NCI-H2171 (cell line): ENCODE results near the gene SHANK1.
"Not testable (repeated sequence)": the region's sequence is repeated elsewhere in the genome, so short reads cannot be mapped to it uniquely, and the experiment has no call there.

Experiments used
- DNase-seq: peaks from one replicate; lab custom pipeline; 2025; lab: John Stamatoyannopoulos, UW

Gene SHANK1

GRCh38 chr19:50633973-50634372 is 85.6 kb downstream of the SHANK1 start:
- no peak for DNase-seq

GRCh38 chr19:50633359-50633758 is 86.2 kb downstream of the SHANK1 start:
- no peak for DNase-seq

GRCh38 chr19:50632151-50632835 is 87.3 kb downstream of the SHANK1 start:
- DNase-seq, result no peak

GRCh38 chr19:50629801-50630200 is 89.8 kb downstream of the SHANK1 start:
- no peak for DNase-seq

DNA sequence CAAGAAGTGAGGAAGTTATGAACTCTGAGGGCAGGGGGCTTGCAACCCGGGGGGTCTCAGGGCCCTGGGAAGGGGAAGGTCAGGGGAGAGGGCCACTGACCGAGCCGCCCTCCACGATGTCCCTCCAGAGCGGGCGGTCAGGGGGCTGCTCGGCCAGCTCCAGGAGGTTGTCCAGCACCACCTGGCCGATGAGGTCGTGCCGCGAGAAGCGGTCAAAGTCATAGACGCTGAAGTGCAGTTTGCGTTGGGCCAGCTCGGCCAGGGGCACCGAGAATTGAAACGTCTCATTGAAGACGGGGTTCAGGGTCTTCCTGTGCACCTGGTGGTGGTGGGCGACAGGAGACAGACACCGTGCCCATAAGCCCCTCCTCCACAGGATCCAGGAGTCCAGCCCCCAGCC is 90.4 kb downstream of the SHANK1 start:
- no peak for DNase-seq

- DNase-seq, result no peak
Observed at GRCh38 chr19:50628551-50628950, 91.1 kb downstream of the SHANK1 start.

- no peak for DNase-seq
Observed at GRCh38 chr19:50628146-50628545, 91.5 kb downstream of the SHANK1 start.

GRCh38 chr19:50626795-50627194 is 92.8 kb downstream of the SHANK1 start:
- DNase-seq, result no peak

GRCh38 chr19:50626011-50626410 is 93.6 kb downstream of the SHANK1 start:
- DNase-seq, result no peak

- DNase-seq, result no peak
Observed at GRCh38 chr19:50624949-50625600, 94.5 kb downstream of the SHANK1 start.

GRCh38 chr19:50620394-50620906 is 99.2 kb downstream of the SHANK1 start:
- not testable (repeated sequence) for DNase-seq

DNA sequence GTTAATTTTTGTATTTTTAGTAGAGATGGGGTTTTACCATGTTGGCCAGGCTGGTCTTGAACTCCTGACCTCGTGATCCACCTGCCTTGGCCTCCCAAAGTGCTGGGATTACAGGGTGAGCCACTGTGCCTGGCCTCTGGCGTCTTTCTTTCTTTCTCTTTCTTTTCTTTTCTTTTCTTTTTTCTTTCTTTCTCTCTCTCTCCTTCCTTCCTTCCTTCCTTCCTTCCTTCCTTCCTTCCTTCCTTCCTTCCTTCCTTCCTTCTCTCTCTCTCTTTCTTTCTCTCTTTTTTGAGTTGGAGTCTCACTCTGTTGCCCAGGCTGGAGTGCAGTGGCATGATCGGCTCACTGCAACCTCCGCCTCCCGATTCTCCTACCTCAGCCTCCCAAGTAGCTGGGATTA is 100.4 kb downstream of the SHANK1 start:
- not testable (repeated sequence) for DNase-seq

DNA sequence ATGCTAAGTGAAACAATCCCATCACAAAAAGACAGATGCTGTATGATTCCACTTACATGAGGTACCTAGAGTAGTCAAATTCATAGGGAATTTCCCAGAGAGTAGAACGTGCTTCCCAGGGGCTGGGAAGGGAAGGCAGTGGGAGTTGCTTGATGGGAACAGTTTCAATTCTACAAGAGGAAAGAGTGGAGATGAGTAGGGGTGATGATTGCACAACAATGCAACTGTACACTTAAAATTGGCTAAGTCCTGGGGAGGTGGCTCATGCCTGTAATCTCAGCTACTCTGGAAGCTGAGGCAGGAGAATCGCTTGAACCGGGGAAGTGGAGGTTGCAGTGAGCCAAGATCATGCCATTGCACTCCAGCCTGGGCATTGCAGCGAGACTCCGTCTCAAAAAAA is 101.2 kb downstream of the SHANK1 start:
- DNase-seq, result not testable (repeated sequence)

DNA sequence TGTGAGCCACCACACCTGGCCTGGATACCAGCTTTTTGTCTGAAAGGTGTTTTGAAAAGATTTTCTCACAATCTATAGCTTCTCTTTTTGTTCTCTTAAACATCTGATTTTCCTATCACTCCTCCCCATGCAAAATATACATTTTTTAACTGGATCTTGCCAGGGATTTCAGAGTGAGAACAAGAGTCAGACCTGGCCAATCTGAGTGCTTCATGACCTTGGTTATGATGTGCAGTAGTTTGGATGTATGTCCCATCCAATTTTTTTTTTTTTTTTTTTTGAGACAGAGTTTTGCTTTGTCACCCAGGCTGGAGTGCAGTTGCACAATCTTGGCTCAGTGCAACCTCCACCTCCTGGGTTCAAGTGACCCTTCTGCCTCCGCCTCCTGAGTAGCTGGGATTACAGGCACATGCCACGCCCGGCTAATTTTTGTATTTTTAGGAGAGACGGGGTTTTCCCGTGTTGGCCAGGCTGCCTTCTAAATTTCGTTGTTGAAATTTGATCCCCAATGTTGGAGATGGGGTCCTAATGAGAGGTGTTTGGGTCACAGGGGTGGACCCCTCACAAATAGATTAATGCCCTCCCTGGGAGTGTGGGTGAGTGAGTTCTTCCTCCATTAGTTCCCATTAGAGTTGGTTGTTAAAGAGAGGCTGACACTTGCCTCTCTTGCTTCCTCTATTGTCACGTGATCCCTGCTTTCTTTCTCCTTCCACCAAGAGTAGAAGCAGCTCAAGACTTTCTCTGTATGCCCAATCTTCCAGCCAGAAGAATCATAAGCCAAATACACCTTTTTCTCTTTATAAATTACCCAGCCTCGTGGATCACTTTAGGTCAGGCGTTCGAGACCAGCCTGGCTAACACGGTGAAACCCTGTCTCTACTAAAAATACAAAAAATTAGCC is 106.8 kb downstream of the SHANK1 start:
- DNase-seq, result not testable (repeated sequence)
